Parathyroid adenoma (tissue), 2 donors: ENCODE results near the gene PAX5.

ENCODE experiments used
- H2AFZ ChIP-seq: fragments of 300-600 bp; sonication (generic); one replicate; pipeline ENCODE4 v1.7.0; 2017; ENCODE audit warnings: antibody characterized with exemption, mild to moderate bottlenecking
- H3K27ac ChIP-seq: fragments of 300-600 bp; sonication (generic); one replicate; pipeline ENCODE4 v1.7.0; 2017
- H3K27me3 ChIP-seq: fragments of 300-600 bp; sonication (generic); one replicate; pipeline ENCODE4 v1.7.0; 2017; ENCODE audit warnings: low read length; ENCODE audit not compliant: control insufficient read depth, insufficient read depth
- H3K36me3 ChIP-seq: fragments of 300-600 bp; sonication (generic); one replicate; pipeline ENCODE4 v1.7.0; 2017; ENCODE audit warnings: low read length; ENCODE audit not compliant: control insufficient read depth, insufficient read depth
- H3K4me1 ChIP-seq: fragments of 300-600 bp; sonication (generic); one replicate; pipeline ENCODE4 v1.7.0; 2017; ENCODE audit warnings: control low read depth
- H3K4me2 ChIP-seq: fragments of 300-600 bp; sonication (generic); one replicate; pipeline ENCODE4 v1.7.0; 2017; ENCODE audit warnings: low read length
- H3K4me3 ChIP-seq: fragments of 300-600 bp; sonication (generic); one replicate; pipeline ENCODE4 v1.7.0; 2017; ENCODE audit warnings: low read depth, low read length
- H3K79me2 ChIP-seq: fragments of 300-600 bp; sonication (generic); one replicate; pipeline ENCODE4 v1.7.0; 2017; ENCODE audit warnings: control low read depth
- H3K9ac ChIP-seq: fragments of 300-600 bp; sonication (generic); one replicate; pipeline ENCODE4 v1.7.0; 2017; ENCODE audit warnings: mild to moderate bottlenecking
- H3K9me3 ChIP-seq: fragments of 300-600 bp; sonication (generic); one replicate; pipeline ENCODE4 v1.7.0; 2017; ENCODE audit warnings: low read length; ENCODE audit not compliant: control insufficient read depth
- CTCF ChIP-seq: fragments of 300-600 bp; sonication (generic); IDR thresholded peaks from one replicate; pipeline ENCODE4 v1.7.0; 2017; ENCODE audit warnings: antibody characterized with exemption, mild to moderate bottlenecking
- donor health status: primary hyperparathyroidism.

PAX5 gene

GRCh38 chr9:36797471-36798220, 236.4 kb downstream of the PAX5 start:
- no peaks in the 10 kb centered on the region for H3K79me2 ChIP-seq
- H3K4me3 ChIP-seq: no peak overlapping the region
- no peak overlapping the region for H3K9ac ChIP-seq
- no peak overlapping the region for H3K27ac ChIP-seq
- no peak for TF ChIP-seq CTCF
- no peaks in the 10 kb centered on the region for H3K36me3 ChIP-seq
- H3K4me2 ChIP-seq: no peak overlapping the region
- H2AFZ ChIP-seq: no peak overlapping the region
- H3K9me3 ChIP-seq: no peaks in the 10 kb centered on the region
- no peaks in the 10 kb centered on the region for H3K4me1 ChIP-seq
- H3K27me3 ChIP-seq: no peaks in the 10 kb centered on the region

GRCh38 chr9:36796671-36797419, 237.2 kb downstream of the PAX5 start:
- no peak overlapping the region for H3K4me3 ChIP-seq
- no peak for TF ChIP-seq CTCF
- H3K27me3 ChIP-seq: no peaks in the 10 kb centered on the region
- no peaks in the 10 kb centered on the region for H3K9me3 ChIP-seq
- H3K27ac ChIP-seq: no peak overlapping the region
- H3K9ac ChIP-seq: no peak overlapping the region
- H3K36me3 ChIP-seq: no peaks in the 10 kb centered on the region
- H2AFZ ChIP-seq: no peak overlapping the region
- no peaks in the 10 kb centered on the region for H3K79me2 ChIP-seq
- no peak overlapping the region for H3K4me2 ChIP-seq
- H3K4me1 ChIP-seq: no peaks in the 10 kb centered on the region

- H3K4me1 ChIP-seq: no peaks in the 10 kb centered on the region
- no peaks in the 10 kb centered on the region for H3K36me3 ChIP-seq
- H3K27ac ChIP-seq: no peak overlapping the region
- no peaks in the 10 kb centered on the region for H3K9me3 ChIP-seq
- no peaks in the 10 kb centered on the region for H3K79me2 ChIP-seq
- H3K9ac ChIP-seq: no peak overlapping the region
- H3K4me3 ChIP-seq: no peak overlapping the region
- H3K27me3 ChIP-seq: no peaks in the 10 kb centered on the region
- no peak overlapping the region for H3K4me2 ChIP-seq
- TF ChIP-seq CTCF: no peak
- no peak overlapping the region for H2AFZ ChIP-seq
Measured at GRCh38 chr9:36794461-36794860, 239.6 kb downstream of the PAX5 start.

GRCh38 chr9:36793277-36793676, 240.8 kb downstream of the PAX5 start:
- Histone ChIP-seq H3K4me3 (no peak overlapping the region), H3K4me1 (no peaks in the 10 kb centered on the region), H3K27ac (no peak overlapping the region), H3K9ac (no peak overlapping the region), H3K36me3 (no peaks in the 10 kb centered on the region), H3K27me3 (no peaks in the 10 kb centered on the region), H2AFZ (no peak overlapping the region), H3K79me2 (no peaks in the 10 kb centered on the region), H3K4me2 (no peak overlapping the region), H3K9me3 (no peaks in the 10 kb centered on the region)
- no peak for TF ChIP-seq CTCF
